Right lobe of liver (tissue), 4 donors: ENCODE measurements around the gene NEDD4L.

Experiments
- POLR2A ChIP-seq: fragments of 450-650 bp; IDR thresholded peaks from one replicate; pipeline ENCODE4 v1.6.1; 2017; ENCODE audit warnings: antibody characterized with exemption, mild to moderate bottlenecking
- TF ChIP-seq, protein P1 (sequence below), 4 donors: fragments of 200-600 bp in 3 of 4; fragments of 450-650 bp in 1 of 4; IDR thresholded peaks; one replicate each; pipeline versions ENCODE4 v1.5.1 to v1.8.0; 2016 to 2022; ENCODE audit warnings: antibody characterized with exemption in 4 of 4, mild to moderate bottlenecking in 2 of 4
- donor health status: DM: no; HTN: no; CAD: no.
- donor health status: DM: no; HTN: no; CAD: no.
- donor health status: DM: no; HTN: yes; CAD: no.

DNA sequence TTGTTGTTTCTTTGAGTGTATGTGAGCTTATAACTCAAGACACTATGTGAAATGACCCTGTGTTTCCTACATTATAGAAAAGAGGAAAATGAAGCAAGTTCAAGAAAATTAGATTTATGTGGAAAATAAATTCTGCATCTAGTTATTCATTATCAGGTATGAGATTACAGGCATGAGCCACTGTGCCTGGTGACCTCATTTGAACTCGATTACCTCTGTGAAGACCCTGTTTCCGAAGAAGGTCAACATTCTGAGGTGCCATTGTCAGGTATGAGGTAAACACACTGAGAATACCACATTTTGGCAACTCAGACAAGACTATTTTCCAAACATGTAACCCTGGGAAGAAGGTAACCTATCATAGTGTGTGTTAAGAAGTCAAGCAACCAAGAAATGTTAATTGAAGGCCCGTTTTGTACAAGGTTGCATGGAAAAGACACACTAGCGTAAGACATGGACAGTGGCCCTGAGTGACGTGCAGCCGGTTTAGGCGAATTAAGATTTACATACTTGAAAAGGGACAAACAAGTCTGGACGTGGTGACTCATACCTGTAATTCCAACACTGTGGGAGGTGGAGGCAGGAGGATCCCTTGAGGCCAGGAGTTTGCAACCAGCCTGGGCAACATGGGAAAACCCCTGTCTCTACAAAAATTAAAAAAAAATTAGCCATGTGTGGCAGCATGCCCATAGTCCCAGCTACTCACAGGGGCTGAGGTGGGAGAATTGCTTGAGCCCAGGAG is 186.6 kb downstream of the NEDD4L start:
- TF ChIP-seq, protein P1, sequence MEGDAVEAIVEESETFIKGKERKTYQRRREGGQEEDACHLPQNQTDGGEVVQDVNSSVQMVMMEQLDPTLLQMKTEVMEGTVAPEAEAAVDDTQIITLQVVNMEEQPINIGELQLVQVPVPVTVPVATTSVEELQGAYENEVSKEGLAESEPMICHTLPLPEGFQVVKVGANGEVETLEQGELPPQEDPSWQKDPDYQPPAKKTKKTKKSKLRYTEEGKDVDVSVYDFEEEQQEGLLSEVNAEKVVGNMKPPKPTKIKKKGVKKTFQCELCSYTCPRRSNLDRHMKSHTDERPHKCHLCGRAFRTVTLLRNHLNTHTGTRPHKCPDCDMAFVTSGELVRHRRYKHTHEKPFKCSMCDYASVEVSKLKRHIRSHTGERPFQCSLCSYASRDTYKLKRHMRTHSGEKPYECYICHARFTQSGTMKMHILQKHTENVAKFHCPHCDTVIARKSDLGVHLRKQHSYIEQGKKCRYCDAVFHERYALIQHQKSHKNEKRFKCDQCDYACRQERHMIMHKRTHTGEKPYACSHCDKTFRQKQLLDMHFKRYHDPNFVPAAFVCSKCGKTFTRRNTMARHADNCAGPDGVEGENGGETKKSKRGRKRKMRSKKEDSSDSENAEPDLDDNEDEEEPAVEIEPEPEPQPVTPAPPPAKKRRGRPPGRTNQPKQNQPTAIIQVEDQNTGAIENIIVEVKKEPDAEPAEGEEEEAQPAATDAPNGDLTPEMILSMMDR (IDR thresholded peaks at IDR 0.05): no peak
- TF ChIP-seq POLR2A: no peak
